ES-I3 (cell line): Measurements from ENCODE around the gene NAB1.
"Not testable (repeated sequence)": the region's sequence is repeated elsewhere in the genome, so short reads cannot be mapped to it uniquely, and the experiment has no call there.

ENCODE experiments used
- H3K36me3 ChIP-seq: 2 replicates; pipeline ENCODE4 v1.6.1; 2013; ENCODE audit warnings: mild to moderate bottlenecking, low read length, control low read depth, moderate library complexity; ENCODE audit not compliant: insufficient read depth
- H3K4me1 ChIP-seq: 2 replicates; pipeline ENCODE4 v1.6.1; 2013; ENCODE audit warnings: mild to moderate bottlenecking, control low read depth, low read length; ENCODE audit not compliant: insufficient read depth
- H3K9ac ChIP-seq: 2 replicates; pipeline ENCODE4 v1.6.1; 2013; ENCODE audit warnings: low read depth, mild to moderate bottlenecking, low read length, moderate library complexity
- H3K9me3 ChIP-seq: 2 replicates; pipeline ENCODE4 v1.6.1; 2013; ENCODE audit warnings: mild to moderate bottlenecking, low read length, moderate library complexity; ENCODE audit not compliant: control insufficient read depth, insufficient read depth

Gene NAB1

GRCh38 chr2:190696792-190697398, 48.0 kb downstream of the NAB1 start:
- Histone ChIP-seq H3K4me1 (peaks cover 25% of the 10 kb centered on the region), H3K36me3 (no peaks in the 10 kb centered on the region), H3K9me3 (no peaks in the 10 kb centered on the region), H3K9ac (no peak overlapping the region)

- Histone ChIP-seq H3K36me3 (no peaks in the 10 kb centered on the region), H3K4me1 (peaks cover 25% of the 10 kb centered on the region), H3K9ac (no peak overlapping the region), H3K9me3 (no peaks in the 10 kb centered on the region)
Measured at GRCh38 chr2:190697421-190697820, 48.5 kb downstream of the NAB1 start.

GRCh38 chr2:190698895-190699294, 50.0 kb downstream of the NAB1 start:
- peaks cover 25% of the 10 kb centered on the region for H3K4me1 ChIP-seq
- no peak overlapping the region for H3K9ac ChIP-seq
- no peaks in the 10 kb centered on the region for H3K9me3 ChIP-seq
- no peaks in the 10 kb centered on the region for H3K36me3 ChIP-seq

- Histone ChIP-seq H3K9ac (no peak overlapping the region), H3K36me3 (no peaks in the 10 kb centered on the region), H3K9me3 (no peaks in the 10 kb centered on the region), H3K4me1 (peaks cover 25% of the 10 kb centered on the region)
Measured at GRCh38 chr2:190701586-190701985, 52.7 kb downstream of the NAB1 start.

- no peaks in the 10 kb centered on the region for H3K4me1 ChIP-seq
- H3K9ac ChIP-seq = no peak overlapping the region
- H3K9me3 ChIP-seq = peaks cover 3% of the 10 kb centered on the region; the same call in 1 of the 2 replicates
- no peaks in the 10 kb centered on the region for H3K36me3 ChIP-seq
Measured at GRCh38 chr2:190705280-190705679, 56.4 kb downstream of the NAB1 start.

GRCh38 chr2:190707726-190708125, 58.8 kb downstream of the NAB1 start:
- no peaks in the 10 kb centered on the region for H3K4me1 ChIP-seq
- H3K36me3 ChIP-seq = no peaks in the 10 kb centered on the region
- H3K9ac ChIP-seq = no peak overlapping the region
- peaks cover 3% of the 10 kb centered on the region; the same call in 1 of the 2 replicates for H3K9me3 ChIP-seq

- H3K9me3 ChIP-seq, H3K9ac ChIP-seq, H3K36me3 ChIP-seq, H3K4me1 ChIP-seq: not testable (repeated sequence)
Measured at GRCh38 chr2:190708650-190709049, 59.8 kb downstream of the NAB1 start.

- Histone ChIP-seq H3K36me3 (no peaks in the 10 kb centered on the region), H3K9ac (no peak overlapping the region), H3K9me3 (peaks cover 3% of the 10 kb centered on the region; the same call in 1 of the 2 replicates), H3K4me1 (no peaks in the 10 kb centered on the region)
Measured at GRCh38 chr2:190711069-190711468, 62.2 kb downstream of the NAB1 start.

GRCh38 chr2:190713471-190713870, 64.6 kb downstream of the NAB1 start:
- no peak overlapping the region for H3K9ac ChIP-seq
- no peaks in the 10 kb centered on the region for H3K9me3 ChIP-seq
- H3K4me1 ChIP-seq = peaks cover 5% of the 10 kb centered on the region; the same call in 1 of the 2 replicates
- H3K36me3 ChIP-seq = no peaks in the 10 kb centered on the region

- Histone ChIP-seq H3K36me3 (no peaks in the 10 kb centered on the region), H3K4me1 (peaks cover 14% of the 10 kb centered on the region; the same call in 1 of the 2 replicates), H3K9me3 (no peaks in the 10 kb centered on the region), H3K9ac (no peak overlapping the region)
Measured at GRCh38 chr2:190714958-190715357, 66.1 kb downstream of the NAB1 start.

- Histone ChIP-seq H3K4me1 (peaks cover 14% of the 10 kb centered on the region; the same call in 1 of the 2 replicates), H3K9me3 (no peaks in the 10 kb centered on the region), H3K36me3 (no peaks in the 10 kb centered on the region), H3K9ac (no peak overlapping the region)
Measured at GRCh38 chr2:190716176-190716807, 67.4 kb downstream of the NAB1 start.

GRCh38 chr2:190717306-190717705, 68.4 kb downstream of the NAB1 start:
- no peaks in the 10 kb centered on the region for H3K9me3 ChIP-seq
- peaks cover 14% of the 10 kb centered on the region; the same call in 1 of the 2 replicates for H3K4me1 ChIP-seq
- H3K9ac ChIP-seq = no peak overlapping the region

GRCh38 chr2:190717764-190718651, 69.1 kb downstream of the NAB1 start:
- Histone ChIP-seq H3K9me3 (no peaks in the 10 kb centered on the region), H3K4me1 (peaks cover 20% of the 10 kb centered on the region; the same call in 1 of the 2 replicates), H3K9ac (no peak overlapping the region), H3K36me3 (no peaks in the 10 kb centered on the region)

More at GRCh38 chr2:190717306-190717705, 68.4 kb downstream of the NAB1 start:
- H3K36me3 ChIP-seq = no peaks in the 10 kb centered on the region

- H3K4me1 ChIP-seq = peaks cover 22% of the 10 kb centered on the region; the same call in 1 of the 2 replicates
- no peak overlapping the region for H3K9ac ChIP-seq
- no peaks in the 10 kb centered on the region for H3K9me3 ChIP-seq
- H3K36me3 ChIP-seq = no peaks in the 10 kb centered on the region
Measured at GRCh38 chr2:190718652-190719526, 70.0 kb downstream of the NAB1 start.
